ENCODE data around the gene PROM1.

DNA sequence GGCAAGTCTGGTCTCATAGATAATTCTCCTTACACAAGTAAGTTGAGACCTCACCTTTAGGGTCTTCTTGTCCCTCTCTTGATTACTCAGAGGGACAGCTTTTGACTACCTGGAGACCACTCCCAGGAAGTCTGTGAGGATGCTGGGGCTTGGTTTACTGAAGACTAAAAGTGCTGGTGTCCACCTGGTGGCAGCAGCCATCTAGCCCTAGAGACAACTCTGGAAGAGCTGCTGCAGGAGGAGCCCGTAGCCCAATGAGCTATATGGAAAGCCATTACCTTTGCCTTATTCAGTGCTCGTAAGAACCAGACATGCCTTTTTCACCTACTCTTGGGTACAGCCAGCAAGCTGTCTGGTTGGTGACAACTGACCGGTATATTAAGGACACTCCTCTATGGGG, 128.2 kb downstream of the PROM1 start:
- TF ChIP-seq, protein P1, sequence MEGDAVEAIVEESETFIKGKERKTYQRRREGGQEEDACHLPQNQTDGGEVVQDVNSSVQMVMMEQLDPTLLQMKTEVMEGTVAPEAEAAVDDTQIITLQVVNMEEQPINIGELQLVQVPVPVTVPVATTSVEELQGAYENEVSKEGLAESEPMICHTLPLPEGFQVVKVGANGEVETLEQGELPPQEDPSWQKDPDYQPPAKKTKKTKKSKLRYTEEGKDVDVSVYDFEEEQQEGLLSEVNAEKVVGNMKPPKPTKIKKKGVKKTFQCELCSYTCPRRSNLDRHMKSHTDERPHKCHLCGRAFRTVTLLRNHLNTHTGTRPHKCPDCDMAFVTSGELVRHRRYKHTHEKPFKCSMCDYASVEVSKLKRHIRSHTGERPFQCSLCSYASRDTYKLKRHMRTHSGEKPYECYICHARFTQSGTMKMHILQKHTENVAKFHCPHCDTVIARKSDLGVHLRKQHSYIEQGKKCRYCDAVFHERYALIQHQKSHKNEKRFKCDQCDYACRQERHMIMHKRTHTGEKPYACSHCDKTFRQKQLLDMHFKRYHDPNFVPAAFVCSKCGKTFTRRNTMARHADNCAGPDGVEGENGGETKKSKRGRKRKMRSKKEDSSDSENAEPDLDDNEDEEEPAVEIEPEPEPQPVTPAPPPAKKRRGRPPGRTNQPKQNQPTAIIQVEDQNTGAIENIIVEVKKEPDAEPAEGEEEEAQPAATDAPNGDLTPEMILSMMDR (IDR thresholded peaks at IDR 0.05) = no peak
- TF ChIP-seq POLR2A (IDR thresholded peaks at IDR 0.05) = no peak
